Stimulated activated CD8-positive, alpha-beta memory T cell treated with anti-CD3 and anti-CD28 coated beads, Interleukin-7, amount 100 ng/mL, for 24 hours (primary cell): ENCODE measurements around the gene CD36.

Experiments
- DNase-seq: peaks from one replicate; pipeline ENCODE4 v3.0.0-alpha.2; 2020; ENCODE audit warnings: low read depth

CD36 gene

GRCh38 chr7:80637911-80638765, at the start of gene CD36:
CD36 (plus strand) TSS chr7:80638642; CDS start chr7:80646741, 8,099 bp downstream.
- DNase-seq, result no peak

- no peak for DNase-seq
Observed at GRCh38 chr7:80589631-80590030, 48.8 kb upstream of the CD36 start.

- no peak for DNase-seq
Observed at GRCh38 chr7:80591654-80592053, 46.8 kb upstream of the CD36 start.

GRCh38 chr7:80593869-80594586, 44.4 kb upstream of the CD36 start:
- DNase-seq, result no peak

GRCh38 chr7:80596933-80597517, 41.4 kb upstream of the CD36 start:
- no peak for DNase-seq

GRCh38 chr7:80597875-80598274, 40.6 kb upstream of the CD36 start:
- no peak for DNase-seq

- no peak for DNase-seq
Observed at GRCh38 chr7:80600046-80600445, 38.4 kb upstream of the CD36 start.

GRCh38 chr7:80601999-80602398, 36.4 kb upstream of the CD36 start:
- DNase-seq, result no peak

- DNase-seq, result no peak
Observed at GRCh38 chr7:80603940-80604339, 34.5 kb upstream of the CD36 start.

GRCh38 chr7:80604436-80604835, 34.0 kb upstream of the CD36 start:
- no peak for DNase-seq

GRCh38 chr7:80607136-80607535, 31.3 kb upstream of the CD36 start:
- no peak for DNase-seq

GRCh38 chr7:80608336-80608735, 30.1 kb upstream of the CD36 start:
- no peak for DNase-seq

- DNase-seq, result no peak
Observed at GRCh38 chr7:80609751-80610150, 28.7 kb upstream of the CD36 start.

- no peak for DNase-seq
Observed at GRCh38 chr7:80611353-80611752, 27.1 kb upstream of the CD36 start.

GRCh38 chr7:80611779-80612178, 26.7 kb upstream of the CD36 start:
- DNase-seq, result no peak

GRCh38 chr7:80612880-80613279, 25.6 kb upstream of the CD36 start:
- DNase-seq, result no peak

GRCh38 chr7:80613519-80613918, 24.9 kb upstream of the CD36 start:
- no peak for DNase-seq

GRCh38 chr7:80614851-80615271, 23.6 kb upstream of the CD36 start:
- DNase-seq, result no peak

GRCh38 chr7:80618096-80618495, 20.3 kb upstream of the CD36 start:
- DNase-seq, result no peak

- no peak for DNase-seq
Observed at GRCh38 chr7:80619741-80620140, 18.7 kb upstream of the CD36 start.

GRCh38 chr7:80622541-80622940, 15.9 kb upstream of the CD36 start:
- DNase-seq, result no peak

- DNase-seq, result no peak
Observed at GRCh38 chr7:80623503-80624252, 14.8 kb upstream of the CD36 start.
